ENCODE measurements around the gene ZSCAN29. TPM values are rescaled to one million over a fixed set of nuclear protein-coding genes. Genes with fewer than 3 reads are reported as not detected.

Gene ZSCAN29
- total RNA-seq, 4 donors from 2014 or later = 11.1 to 30.4 (median 19.1) TPM

GRCh38 chr15:43410572-43411214 is 39.9 kb upstream of the ZSCAN29 start:
- TF ChIP-seq POLR2A (IDR thresholded peaks at IDR 0.05) = no peak
- TF ChIP-seq, protein P1, sequence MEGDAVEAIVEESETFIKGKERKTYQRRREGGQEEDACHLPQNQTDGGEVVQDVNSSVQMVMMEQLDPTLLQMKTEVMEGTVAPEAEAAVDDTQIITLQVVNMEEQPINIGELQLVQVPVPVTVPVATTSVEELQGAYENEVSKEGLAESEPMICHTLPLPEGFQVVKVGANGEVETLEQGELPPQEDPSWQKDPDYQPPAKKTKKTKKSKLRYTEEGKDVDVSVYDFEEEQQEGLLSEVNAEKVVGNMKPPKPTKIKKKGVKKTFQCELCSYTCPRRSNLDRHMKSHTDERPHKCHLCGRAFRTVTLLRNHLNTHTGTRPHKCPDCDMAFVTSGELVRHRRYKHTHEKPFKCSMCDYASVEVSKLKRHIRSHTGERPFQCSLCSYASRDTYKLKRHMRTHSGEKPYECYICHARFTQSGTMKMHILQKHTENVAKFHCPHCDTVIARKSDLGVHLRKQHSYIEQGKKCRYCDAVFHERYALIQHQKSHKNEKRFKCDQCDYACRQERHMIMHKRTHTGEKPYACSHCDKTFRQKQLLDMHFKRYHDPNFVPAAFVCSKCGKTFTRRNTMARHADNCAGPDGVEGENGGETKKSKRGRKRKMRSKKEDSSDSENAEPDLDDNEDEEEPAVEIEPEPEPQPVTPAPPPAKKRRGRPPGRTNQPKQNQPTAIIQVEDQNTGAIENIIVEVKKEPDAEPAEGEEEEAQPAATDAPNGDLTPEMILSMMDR (IDR thresholded peaks at IDR 0.05) = no peak
- no peaks in the 10 kb centered on the region for H3K9me3 ChIP-seq
- H3K4me3 ChIP-seq = no peak overlapping the region
- no peak for DNase-seq
- no peaks in the 10 kb centered on the region for H3K27me3 ChIP-seq
- peaks cover 4 to 97% (median 44%) of the 10 kb centered on the region in 3 donors for H3K36me3 ChIP-seq
- 86 to 88% methylated on average over 5 of the region's 5 CpGs for WGBS, 2 donors
- intact Hi-C loops (cut with DNase I) = no loop called here
- no peaks in the 10 kb centered on the region for H3K4me1 ChIP-seq
- no peak overlapping the region for H3K27ac ChIP-seq

GRCh38 chr15:43408789-43409188 is 37.9 kb upstream of the ZSCAN29 start:
- TF ChIP-seq, protein P1 (IDR thresholded peaks at IDR 0.05) = no peak
- no peak for TF ChIP-seq POLR2A (IDR thresholded peaks at IDR 0.05)
- intact Hi-C loops (cut with DNase I) = no loop called here
- H3K4me3 ChIP-seq = no peak overlapping the region
- no peaks in the 10 kb centered on the region for H3K9me3 ChIP-seq
- no peaks in the 10 kb centered on the region for H3K27me3 ChIP-seq
- H3K36me3 ChIP-seq = peaks cover 12 to 97% (median 36%) of the 10 kb centered on the region in 3 donors
- H3K4me1 ChIP-seq = no peaks in the 10 kb centered on the region
- H3K27ac ChIP-seq = no peak overlapping the region
- no peak for DNase-seq
- WGBS, 2 donors = 88 to 89% methylated on average over 3 to 4 of the region's 4 CpGs

DNA sequence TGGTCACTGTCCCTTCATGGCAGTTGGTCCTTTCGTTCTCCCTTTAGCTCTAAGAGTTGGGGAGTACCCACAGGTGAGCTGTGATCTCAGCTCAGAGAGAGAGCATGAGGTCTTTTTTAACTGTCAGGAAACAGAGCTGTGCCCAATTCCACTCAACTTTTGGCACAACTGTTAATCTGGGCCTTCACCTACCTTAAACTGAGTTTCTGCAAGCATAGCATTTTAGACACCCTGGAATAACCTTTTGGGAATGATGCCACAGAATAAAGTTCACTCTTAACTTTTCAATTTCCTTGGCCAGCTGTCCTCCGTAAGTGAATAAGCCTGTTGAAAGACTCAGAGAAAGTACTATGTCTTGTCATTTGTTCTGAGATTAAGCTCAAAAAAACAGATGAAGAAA is 36.0 kb upstream of the ZSCAN29 start:
- no peak for DNase-seq

DNA sequence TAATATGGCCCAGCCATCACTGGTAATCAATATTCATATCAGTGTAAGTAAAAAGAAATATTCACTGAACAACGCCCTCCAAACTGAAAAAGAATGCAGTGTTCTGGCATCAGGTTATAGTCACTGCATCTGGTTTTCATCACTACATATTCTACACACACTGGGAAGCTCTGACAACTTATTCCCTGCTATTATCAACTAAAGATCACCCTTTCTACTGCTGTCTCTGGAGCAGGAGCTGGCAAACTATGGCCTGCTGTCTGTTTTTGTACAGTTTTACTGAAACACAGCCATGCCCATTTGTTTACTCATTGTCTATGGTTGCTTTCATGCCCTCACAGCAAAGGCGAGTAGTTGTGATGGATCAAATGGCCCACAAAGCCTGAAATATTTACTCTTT is 35.3 kb upstream of the ZSCAN29 start:
- intact Hi-C loops (cut with DNase I) = no loop called here
- no peaks in the 10 kb centered on the region for H3K9me3 ChIP-seq
- DNase-seq = no peak
- 83 to 84% methylated on average over 2 of the region's 2 CpGs for WGBS, 2 donors
- no peaks in the 10 kb centered on the region for H3K27me3 ChIP-seq
- peaks cover 16 to 98% (median 33%) of the 10 kb centered on the region in 3 donors for H3K36me3 ChIP-seq
- TF ChIP-seq POLR2A (IDR thresholded peaks at IDR 0.05) = no peak
- TF ChIP-seq, protein P1 (IDR thresholded peaks at IDR 0.05) = no peak
- no peak overlapping the region for H3K27ac ChIP-seq
- no peaks in the 10 kb centered on the region for H3K4me1 ChIP-seq
- no peak overlapping the region for H3K4me3 ChIP-seq

More for the DNA sequence above, 36.0 kb upstream of the ZSCAN29 start:
- intact Hi-C loops (cut with DNase I) = no loop called here
- Histone ChIP-seq H3K27me3 (no peaks in the 10 kb centered on the region), H3K4me1 (no peaks in the 10 kb centered on the region), H3K36me3 (peaks cover 17 to 97% (median 33%) of the 10 kb centered on the region in 3 donors), H3K4me3 (no peak overlapping the region), H3K9me3 (no peaks in the 10 kb centered on the region), H3K27ac (no peak overlapping the region)
- WGBS, 2 donors = 83 to 85% methylated on average over 2 of the region's 2 CpGs
- no peak for TF ChIP-seq POLR2A (IDR thresholded peaks at IDR 0.05)

DNA sequence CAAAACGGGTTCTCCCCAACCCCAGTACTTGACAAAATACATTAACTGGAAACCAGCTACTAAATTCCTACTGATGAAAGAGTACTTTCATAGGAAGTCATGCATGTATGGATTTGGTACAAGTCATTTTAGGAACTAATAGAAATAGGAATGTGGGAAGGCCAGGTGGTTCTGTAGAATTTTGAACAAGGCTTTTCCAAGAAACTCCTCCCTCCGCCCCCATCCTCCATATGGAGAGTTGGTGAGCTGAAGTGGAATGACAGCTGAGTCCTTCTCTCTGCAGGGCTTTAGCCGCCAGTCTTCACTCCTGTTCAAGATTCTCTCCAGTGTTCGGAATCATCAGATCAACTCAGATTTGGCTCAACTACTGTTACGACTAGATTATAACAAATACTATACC is 33.3 kb upstream of the ZSCAN29 start:
- Histone ChIP-seq H3K27ac (no peak overlapping the region), H3K36me3 (peaks cover 22 to 100% (median 33%) of the 10 kb centered on the region in 3 donors), H3K9me3 (no peaks in the 10 kb centered on the region), H3K4me1 (no peaks in the 10 kb centered on the region), H3K27me3 (no peaks in the 10 kb centered on the region), H3K4me3 (no peak overlapping the region)
- no peak for DNase-seq
- TF ChIP-seq, protein P1 (IDR thresholded peaks at IDR 0.05) = no peak
- no peak for TF ChIP-seq POLR2A (IDR thresholded peaks at IDR 0.05)
- WGBS, 2 donors = 84 to 85% methylated on average over 5 of the region's 5 CpGs
- intact Hi-C loops (cut with DNase I) = no loop called here
